NCI-H2107 treated with DMSO at 0.1 percent for 48 hours (cell line): ENCODE results near the gene PITPNB.
A peak's percentile ranks its signal among the peaks of the same experiment; 100 is the strongest.

Experiments
- DNase-seq: peaks from one replicate; lab custom pipeline; 2025; ENCODE audit not compliant: unreplicated experiment; lab: John Stamatoyannopoulos, UW

PITPNB gene

DNA sequence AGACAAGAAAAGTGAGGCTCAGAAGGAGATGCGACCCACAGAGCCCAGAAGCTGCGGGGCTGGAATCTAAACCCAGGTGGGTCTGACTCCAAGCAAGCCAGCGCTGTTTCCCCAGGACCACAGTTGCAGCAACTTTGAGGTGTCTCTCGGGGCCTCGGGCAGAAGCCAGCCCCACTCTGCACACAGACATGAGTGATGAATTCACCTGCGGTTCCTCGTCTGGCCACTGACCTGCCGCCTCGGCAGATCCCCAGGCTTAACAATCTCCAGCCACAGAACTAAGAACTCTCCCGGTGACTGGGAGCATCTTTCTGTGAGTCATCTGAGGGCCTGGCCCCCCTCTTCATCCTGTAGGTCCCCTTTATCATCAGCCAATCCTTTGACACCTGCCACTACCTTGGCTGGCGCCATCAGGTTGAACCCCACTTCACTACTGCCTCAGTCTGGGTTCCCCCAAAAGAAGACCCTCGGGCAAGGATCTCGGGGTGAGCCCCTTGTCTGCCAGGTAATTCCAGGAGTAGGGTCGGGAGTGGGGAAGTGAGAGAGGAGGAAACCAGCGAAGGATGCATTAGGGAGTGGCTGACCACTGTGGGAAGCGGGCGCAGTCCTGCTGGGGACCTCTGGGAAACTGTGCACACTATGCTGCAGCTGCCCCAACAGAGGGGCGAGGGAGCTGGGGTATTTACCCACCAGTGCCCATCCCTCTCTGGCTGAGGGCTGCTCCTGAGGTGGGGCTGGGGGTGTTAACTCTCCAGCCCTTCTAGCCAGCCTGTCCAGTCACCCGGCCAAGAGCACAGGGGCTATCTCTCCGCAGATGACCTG lies 84.5 kb downstream of the PITPNB start:
- no peak for DNase-seq

DNA sequence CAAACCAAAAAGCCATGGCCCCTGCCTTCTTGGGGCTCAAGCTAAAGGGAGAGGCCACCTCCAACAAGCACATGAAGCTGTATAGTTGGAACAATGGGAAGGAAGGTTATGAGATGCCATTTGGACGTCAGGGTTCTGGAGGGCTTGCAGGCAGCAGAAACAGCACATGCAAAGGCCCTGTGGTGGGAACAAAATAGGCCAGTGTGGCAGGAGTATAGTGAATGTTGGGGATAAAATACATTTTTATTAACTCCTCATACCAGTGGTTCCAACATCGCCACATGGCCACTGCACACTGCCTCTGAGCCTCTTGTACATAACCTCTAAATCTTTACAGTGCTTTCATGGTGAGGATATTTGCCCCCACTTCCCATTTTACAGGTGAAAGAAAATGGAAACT lies 85.3 kb downstream of the PITPNB start:
- no peak for DNase-seq

DNA sequence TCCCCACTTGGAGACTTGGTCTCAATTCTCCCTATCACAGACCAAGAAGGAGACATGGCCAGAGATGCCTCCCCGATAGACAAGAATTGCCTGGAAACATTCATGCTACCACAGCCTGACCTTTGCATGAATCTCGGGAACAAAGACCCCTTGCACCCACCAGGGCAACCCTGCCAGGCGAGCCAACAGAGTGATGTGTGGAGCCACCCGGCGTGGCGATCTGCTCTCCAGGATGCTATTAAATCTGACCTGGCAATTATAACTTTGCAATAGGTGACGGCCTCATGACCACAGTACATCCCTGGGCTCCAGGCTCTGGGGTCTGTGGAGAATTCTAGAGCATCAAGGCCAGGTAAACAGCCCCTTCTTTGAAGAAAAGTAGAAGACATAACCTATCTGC lies 86.5 kb downstream of the PITPNB start:
- no peak for DNase-seq

DNA sequence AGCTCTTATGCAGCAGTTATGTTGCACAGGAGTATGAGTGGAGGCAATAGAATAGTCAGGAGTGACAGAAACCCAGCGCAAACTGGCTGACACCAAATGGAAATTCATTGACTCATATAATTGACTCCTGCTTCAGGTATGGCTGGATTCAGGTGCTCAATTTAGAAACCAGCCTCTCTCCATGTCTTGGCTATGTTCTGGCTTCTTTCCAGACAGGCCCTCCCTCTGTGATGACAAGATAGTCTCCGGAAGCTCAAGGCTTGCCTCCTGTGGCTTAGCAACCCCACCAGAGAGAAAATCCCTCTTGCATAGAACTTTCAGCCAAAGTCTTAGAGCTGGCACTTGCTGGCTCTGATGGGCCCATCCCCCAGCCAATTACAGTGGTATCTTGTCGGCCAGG lies 89.4 kb downstream of the PITPNB start:
- DNase-seq: no peak

DNA sequence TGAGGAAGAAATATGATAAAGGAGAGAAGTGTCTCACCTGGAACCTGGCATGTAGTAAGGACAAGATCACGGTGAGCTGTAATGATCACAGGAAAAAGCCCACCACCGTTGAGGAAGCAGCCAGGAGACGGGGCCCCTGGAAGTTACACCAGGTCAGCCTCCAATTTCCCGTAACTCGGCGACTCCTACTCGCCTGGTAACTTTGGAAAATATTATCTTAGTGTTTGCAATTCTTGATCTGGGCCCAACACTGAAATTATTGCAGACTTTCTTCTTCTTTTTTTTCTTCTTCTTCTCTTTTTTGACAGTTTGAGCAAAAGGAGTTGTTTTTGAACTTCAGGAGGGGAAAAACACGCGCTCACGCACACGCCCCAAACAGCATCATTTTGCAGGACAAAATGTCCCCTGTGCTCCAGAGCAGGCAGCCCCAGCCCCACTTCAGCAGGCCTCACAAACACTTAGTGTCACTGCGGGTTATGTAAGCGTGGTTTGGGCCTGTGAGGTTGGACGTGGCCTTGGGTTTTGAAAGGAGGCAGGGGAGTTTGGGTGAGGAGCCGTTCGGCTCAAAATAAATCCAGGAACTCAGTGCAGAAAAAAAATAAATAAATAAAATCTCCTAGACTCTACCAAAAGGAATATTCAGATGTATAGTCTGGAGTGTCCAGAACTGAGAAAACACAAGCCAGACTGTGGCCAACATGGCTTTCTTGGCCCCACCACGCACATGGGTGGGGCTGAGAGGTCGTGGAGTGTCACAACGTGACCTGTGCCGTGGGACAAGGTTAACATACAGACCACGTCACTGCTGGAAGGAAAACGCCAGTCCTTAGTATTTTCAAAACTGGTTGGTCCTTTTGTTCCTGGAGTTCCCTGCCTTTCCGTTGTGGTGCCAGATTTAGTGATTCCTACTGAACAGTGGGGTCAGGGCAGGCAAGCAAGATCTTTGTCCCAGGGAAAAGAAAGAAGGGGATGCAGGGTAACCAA lies 91.2 kb downstream of the PITPNB start:
- no peak for DNase-seq

DNA sequence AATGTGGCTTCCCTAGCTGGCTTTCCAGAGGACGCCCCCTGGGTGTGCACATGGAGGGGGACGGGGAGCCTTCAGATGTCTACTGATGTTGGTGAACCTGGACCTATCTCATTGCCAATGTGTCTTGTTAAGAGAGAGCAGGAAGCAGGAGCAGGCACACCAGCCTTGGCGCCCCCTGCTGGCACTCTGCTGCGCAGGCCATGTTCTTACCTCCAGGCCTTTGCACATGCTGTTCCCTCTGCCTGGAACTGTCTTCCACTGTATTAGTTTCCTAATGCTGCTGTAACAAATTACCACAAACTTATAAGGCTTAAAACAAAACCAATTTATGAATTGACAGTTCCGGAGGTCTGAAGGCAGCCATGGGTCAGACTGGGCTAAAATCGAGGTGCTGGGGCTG lies 93.9 kb downstream of the PITPNB start:
- no peak for DNase-seq

DNA sequence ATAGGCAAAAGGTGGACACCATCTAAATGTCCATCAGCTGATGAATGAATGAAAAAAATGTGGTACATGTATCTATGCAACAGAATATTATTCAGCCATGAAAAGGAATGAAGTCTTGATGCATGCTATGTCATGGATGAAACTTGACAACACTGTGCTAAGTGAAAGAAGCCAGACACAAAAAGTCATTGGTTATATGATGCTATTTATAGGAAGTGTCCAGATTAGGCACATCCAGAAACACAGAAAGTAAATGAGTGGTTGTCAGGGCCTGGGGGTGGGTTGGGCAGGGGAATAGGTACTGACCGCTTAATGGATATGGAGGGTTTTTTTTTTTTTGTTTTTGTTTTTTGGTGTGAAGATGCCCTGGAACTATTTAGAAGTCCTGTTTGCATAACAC lies 95.8 kb downstream of the PITPNB start:
- no peak for DNase-seq

DNA sequence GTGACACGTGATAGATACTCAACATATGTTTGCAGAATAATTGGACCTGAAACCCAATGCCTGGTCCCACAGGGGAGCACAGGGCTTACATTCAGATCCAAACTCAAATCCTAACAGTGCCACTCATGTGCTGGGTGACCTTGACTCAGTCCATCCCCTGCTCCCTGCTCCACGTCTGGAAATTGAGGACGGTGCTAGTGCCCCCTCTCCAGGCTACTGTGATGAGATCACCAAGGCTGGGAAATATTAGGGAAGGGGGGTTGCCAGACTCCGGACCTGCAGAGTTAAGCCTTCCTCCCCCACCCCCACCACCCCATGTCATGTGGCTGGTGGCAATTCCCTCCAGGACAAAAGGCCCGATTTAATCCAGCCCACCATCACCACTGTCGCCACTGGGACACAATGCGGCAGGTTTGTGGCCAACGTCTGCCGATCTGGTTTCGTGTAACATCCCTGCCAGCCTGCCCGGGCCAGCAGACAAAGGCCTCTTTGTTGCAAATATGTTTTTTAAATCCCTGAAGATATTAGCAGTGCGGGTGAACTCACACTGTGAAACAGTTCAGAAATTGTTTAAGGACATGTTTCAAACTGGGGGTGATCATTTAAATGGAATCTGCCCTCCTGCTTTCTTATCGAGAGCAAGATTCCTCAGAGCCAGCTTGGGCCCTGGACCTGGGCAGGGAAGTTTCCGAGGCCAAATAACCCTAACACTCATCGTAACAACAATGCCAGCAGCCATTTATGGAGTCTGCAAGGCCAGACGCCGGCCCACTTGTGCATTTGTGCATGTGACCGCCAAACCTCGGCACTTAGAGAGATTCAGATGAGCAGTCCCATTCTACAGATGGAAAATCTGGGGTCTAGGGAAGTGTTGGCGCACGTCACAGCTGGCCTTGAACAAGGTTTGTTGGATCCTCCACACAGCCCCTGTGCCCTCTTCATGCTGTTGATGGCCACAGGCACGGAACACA lies 97.9 kb downstream of the PITPNB start:
- peak; percentile 19 for DNase-seq

DNA sequence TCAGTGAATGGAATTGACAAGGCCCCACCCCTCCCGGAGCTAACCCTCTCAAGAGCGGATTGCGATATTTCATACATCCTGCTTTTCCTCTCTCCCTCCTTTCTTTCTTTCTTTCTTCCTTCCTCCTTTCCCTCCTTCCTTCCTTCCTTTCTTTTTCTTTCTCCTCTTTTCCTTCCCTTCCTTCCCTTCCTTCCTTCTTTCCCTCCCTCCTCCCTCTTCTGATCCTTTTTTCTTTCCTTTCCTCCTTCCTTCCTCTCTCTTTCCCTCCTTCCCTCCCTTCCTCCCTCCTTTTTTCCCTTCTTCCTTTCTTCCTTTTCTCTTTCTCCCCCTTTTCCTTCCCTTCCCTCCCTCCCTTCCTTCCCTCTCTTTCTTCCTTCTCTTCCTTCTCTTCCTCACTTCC lies 102.5 kb downstream of the PITPNB start:
- DNase-seq: no peak

DNA sequence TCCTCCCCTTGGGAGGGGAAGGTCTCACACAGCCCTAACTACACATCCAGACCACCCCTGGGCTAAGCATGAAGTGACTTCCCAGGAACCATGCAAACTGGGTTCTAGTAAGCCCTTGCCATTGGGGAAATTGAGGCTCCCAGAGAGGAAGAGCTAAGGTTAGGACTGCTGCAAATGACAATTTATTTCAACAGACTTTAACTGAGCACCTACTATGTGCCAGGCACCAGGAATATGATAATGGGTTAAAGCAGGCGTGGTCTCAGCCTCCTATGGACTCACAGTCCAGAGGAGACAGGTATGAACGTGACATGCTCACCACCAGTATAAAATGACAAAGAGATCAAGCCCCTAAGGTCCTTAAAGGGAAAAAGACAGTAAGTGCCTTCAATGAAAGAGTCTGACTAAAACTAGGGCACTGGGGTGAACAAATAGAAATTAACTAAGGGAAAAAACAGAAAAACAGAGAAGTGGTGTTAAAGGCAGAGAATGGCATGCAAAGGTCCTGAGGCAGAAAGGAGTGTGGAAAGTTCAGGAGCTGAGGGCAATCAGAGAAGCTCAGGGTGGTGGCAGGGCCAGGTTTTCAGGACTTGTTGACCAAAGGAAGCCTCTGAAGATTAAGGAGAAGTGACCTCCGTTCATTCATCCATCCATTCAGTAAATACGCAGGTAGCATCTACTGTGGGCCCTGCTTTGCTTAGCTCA lies 103.1 kb downstream of the PITPNB start:
- no peak for DNase-seq

DNA sequence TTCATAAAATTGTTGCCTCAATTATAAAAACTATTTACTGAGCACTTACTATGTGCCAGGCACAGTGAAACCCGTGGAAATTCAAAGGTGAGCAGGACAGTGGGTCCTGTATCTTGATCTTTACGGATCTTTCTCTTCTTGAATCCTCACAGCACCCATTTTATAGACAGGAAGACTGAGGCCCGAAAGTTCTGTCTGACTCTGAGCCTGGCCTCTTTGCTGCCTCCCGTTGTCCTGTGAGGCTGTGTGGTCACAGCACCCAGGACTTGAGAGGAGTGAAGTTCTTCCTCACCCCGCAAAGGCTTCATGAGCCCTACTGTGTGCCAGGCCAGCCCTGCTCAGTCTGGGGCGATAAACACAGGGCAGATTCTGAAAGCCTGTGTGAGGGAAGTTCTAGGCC lies 104.1 kb downstream of the PITPNB start:
- no peak for DNase-seq

DNA sequence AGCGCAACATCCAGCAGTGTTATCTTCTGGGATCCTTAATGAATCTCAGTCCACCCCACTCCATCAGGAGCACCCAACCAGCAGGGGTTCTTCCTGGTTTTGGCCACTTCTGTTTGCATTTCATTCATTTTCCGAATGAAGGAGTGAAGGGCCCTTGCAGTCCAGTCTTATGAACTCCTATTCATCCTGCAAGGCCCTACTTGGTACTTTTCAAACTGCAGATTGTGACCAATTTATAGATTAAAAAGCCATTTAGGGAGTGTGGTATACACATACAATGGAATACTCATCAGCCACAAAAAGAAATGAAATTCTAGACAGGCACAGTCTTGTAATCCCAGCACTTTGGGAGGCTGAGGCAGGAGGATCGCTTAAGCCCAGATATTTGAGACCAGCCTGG lies 107.3 kb downstream of the PITPNB start:
- DNase-seq: no peak

DNA sequence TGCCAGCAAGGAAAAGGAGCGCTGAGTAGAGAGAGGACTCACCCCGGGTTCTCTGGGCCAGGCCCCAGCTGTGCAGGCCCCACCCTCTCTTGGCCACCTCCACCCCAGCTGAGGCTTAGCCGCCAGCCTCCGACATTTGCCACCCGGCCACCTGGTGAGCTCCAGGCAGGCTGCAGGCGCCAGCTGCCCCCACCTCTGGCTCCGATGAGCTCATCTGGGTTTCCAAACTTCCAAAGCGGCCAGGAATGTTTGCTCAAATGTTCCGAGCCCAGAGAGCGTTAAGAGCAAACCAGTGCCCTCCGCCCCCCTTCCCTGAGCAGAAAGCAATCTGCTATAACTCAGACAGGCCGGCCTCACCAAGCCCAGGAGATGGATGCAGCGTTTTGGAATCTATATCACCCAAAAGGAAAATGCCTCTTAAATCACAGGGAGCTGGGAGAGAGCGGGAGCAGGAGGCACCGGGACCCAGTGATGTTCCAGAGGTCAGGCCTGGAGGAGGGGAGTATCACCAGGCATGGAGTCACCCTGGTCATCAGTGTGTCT lies 108.4 kb downstream of the PITPNB start:
- DNase-seq: peak; percentile 19

DNA sequence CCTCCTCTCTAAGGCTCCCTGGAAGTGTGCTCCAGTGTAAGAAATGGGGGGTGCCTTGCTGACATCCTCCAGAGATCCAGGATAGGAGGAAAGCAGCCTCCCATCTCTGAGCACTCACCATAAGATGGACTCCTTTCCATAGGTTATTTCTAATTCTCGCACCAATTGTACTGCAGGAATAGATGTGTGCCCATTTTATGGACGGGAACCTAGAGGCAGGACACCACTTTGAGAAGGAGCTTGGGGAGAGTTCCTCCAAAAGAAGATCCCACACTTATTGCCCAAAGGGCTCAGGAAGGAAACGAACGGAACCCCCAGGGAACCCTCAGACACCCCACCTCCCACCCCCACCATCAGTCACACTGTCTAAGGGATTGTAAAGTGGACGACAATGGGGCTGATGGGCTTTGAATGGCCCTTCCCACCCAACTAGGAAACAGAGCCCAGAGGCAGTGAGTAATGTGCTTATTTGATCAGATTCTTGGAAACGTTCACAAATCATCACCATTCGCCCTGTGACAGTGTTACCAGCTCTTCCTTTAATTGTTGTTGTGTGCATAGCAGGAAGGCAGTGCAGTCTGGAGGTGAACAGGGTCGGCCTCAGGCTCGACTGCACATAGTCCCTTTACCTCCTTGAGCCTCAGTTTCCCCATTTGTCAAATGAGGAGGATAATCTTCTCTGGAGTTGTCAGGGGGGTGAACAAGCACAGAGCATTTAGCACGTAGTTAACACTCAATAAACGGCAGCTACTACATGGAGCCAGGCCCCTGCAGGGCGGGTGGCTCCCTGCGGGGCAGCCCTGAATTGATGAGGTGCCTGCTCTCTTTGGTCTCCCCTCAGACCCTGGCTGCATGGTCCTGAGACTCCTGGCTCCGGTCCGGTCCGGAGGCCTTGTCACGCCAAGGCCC lies 109.1 kb downstream of the PITPNB start:
- DNase-seq: no peak

DNA sequence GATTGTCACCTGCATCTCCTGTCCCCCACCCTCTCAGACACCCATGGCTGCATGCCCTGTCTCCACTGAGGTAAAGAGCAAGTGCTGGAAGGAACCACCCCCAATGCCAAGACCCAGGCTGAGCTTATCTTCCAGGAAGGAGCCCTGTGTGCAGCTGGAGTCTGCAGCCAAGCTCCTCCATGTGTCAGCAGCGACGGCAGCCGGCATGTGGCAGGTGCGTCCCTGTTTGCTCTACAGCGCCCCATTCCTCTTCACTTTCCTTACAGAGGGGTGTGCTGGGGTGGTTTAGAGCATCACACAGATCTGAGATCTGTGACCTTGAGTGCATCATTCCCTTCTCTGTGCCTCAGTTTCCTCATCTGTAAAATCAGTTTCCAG lies 109.8 kb downstream of the PITPNB start:
- DNase-seq: no peak

DNA sequence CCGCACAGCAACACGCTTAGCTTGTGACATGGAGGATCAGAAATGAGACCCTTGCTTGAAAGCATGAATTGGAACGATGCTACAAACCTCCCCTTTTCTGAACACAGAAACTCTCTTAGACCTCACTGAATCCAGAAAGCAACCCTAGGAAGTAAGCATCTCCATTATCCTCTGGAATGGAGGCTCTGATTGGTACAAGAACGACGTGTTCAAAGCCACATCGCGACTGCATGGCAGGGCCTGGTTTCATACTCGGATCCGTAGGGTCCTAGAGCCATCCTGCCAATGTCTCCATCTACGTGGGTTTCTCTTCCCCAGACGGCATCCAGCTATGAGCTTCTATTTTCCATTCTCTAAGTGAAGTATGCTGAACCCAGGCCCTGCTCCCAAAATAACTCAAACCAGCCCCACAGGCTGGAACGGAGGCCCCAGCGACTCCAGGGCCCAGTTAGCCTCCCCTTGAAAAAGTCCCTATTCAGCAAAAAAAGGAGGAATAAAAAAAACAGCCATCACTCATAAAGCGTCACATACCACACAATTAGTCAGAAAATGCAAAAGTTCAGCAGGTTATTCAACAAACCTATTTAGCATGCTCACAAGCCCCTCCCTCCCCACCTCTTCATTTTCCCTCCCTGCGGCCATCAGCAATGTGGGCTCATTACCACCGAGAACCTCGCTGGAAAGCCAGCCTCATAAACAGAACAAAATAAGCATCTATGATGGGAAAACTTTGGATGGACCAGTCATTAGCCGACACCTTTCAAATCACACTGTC lies 110.4 kb downstream of the PITPNB start:
- no peak for DNase-seq

DNA sequence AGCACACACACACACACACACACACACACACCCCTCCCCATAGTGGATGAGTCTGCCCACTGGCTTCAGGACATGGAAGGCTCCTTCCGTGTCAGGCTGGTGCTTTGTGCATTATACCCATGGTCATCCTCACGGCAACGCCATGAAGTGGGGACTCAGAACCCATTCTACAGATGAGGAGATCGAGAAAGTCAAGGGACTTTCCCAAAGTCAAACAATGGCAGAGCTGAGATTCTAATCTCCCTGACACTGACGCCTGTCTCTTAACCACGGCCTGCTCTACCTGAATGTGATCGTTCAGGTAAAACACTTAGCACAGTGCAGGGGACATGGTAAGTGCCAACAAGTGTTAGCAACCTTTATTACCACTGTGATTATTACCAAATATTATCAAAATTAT lies 113.2 kb downstream of the PITPNB start:
- no peak for DNase-seq
